Esophagus muscularis mucosa (tissue), 4 donors: ENCODE measurements around the gene CSRNP3. TPM values are rescaled to one million over a fixed set of nuclear protein-coding genes. Genes with fewer than 3 reads are reported as not detected.

ENCODE experiments used
- DNase-seq: peaks from one replicate; pipeline ENCODE4 v3.0.0-alpha.2; 2017; ENCODE audit errors: extremely low spot score
- H3K27ac ChIP-seq, 4 donors: fragments of 200-600 bp; sonication (generic); replicated peaks in 1 of 4; 1 replicate in 3 of 4; 2 replicates in 1 of 4; pipeline ENCODE4 v1.5.1; 2016 to 2019; ENCODE audit warnings: mild to moderate bottlenecking in 1 of 4
- H3K27me3 ChIP-seq, 4 donors: fragments of 200-600 bp; sonication (generic); one replicate each; pipeline versions ENCODE4 v1.5.1 to v1.6.0; 2016 to 2019
- H3K36me3 ChIP-seq, 4 donors: fragments of 200-600 bp; sonication (generic); one replicate each; pipeline ENCODE4 v1.5.1; 2016 to 2019
- H3K4me1 ChIP-seq, 4 donors: fragments of 200-600 bp; sonication (generic); one replicate each; pipeline ENCODE4 v1.5.1; 2016 to 2019
- H3K4me3 ChIP-seq, 4 donors: fragments of 200-600 bp; sonication (generic); 1 replicate in 2 of 4; 2 replicates in 2 of 4; pipeline ENCODE4 v1.5.1; 2016 to 2019; ENCODE audit warnings: mild to moderate bottlenecking in 4 of 4, moderate library complexity in 1 of 4
- H3K9me3 ChIP-seq, 4 donors: fragments of 200-600 bp; sonication (generic); 1 replicate in 3 of 4; 2 replicates in 1 of 4; pipeline ENCODE4 v1.5.1; 2016 to 2019
- EP300 ChIP-seq: sonication (generic); formaldehyde crosslinking; IDR thresholded peaks from one replicate; pipeline ENCODE4 v1.6.1; 2017; ENCODE audit warnings: antibody characterized with exemption
- POLR2A ChIP-seq: fragments of 450-650 bp; IDR thresholded peaks from one replicate; pipeline ENCODE4 v1.6.1; 2017; ENCODE audit warnings: antibody characterized with exemption, moderate library complexity, mild to moderate bottlenecking, low read depth
- POLR2AphosphoS5 ChIP-seq, 2 donors: sonication (generic); formaldehyde crosslinking; IDR thresholded peaks; one replicate each; pipeline ENCODE4 v1.6.1; 2017; ENCODE audit warnings: antibody characterized with exemption in 2 of 2
- WGBS: methylation state at CpG from one replicate; pipeline ENCODE4 v1.1.5; 2018; 5-methylcytosine and 5-hydroxymethylcytosine counted together
- intact Hi-C: fragments of 100-400 bp; cut with DNase I; formaldehyde crosslinking; loops from one replicate; pipeline ENCODE4 v1.15.1; 2023
- total RNA-seq, 4 donors: library from RNA; depleted of rRNA; stranded (reverse); fragments of >200 nt; gene quantifications; one replicate each; pipeline versions ENCODE4 v1.1.0 to v1.2.1, GENCODE V29; 2016
- TF ChIP-seq, protein P1 (sequence below), 3 experiments: fragments of 200-600 bp in 2 of 3; fragments of 450-650 bp in 1 of 3; sonication (generic) in 2 of 3; IDR thresholded peaks; one replicate each; pipeline ENCODE4 v1.5.1; 2017 to 2019; ENCODE audit warnings: antibody characterized with exemption in 3 of 3, mild to moderate bottlenecking in 2 of 3, moderate library complexity in 1 of 3

The CSRNP3 gene
- total RNA-seq, 4 donors from 2014 or later = 1.8 to 4.4 (median 2.4) TPM

DNA sequence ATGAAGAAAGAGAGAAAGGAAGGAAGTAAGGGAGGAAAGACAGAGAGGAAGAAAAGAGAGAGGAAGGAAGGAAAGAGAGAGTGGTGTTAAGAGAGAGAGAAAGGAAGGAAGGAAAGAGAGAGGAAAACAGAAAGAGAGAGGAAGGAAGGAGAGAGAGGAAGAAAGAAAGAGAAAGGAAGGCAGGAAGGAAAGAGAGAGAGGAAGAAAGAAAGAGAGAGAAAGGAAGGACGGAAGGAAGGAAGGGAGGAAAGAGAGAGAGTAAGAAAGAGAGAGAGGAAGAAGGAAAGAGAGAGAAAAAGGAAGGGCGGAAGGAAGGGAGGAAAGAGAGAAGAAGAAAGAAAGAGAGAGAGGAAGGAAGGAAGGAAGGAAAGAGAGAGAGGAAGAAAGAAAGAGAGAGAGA is 197.1 kb downstream of the CSRNP3 start:
- no peak for DNase-seq
- Histone ChIP-seq H3K4me3 (no peak overlapping the region), H3K27me3 (no peaks in the 10 kb centered on the region), H3K9me3 (no peaks in the 10 kb centered on the region), H3K27ac (no peak overlapping the region), H3K4me1 (no peaks in the 10 kb centered on the region), H3K36me3 (peaks cover 0 to 4% (median 0%) of the 10 kb centered on the region in 4 donors)
- intact Hi-C loops = no loop called here
- TF ChIP-seq POLR2AphosphoS5 (IDR thresholded peaks at IDR 0.05) = no peak
- TF ChIP-seq, protein P1, sequence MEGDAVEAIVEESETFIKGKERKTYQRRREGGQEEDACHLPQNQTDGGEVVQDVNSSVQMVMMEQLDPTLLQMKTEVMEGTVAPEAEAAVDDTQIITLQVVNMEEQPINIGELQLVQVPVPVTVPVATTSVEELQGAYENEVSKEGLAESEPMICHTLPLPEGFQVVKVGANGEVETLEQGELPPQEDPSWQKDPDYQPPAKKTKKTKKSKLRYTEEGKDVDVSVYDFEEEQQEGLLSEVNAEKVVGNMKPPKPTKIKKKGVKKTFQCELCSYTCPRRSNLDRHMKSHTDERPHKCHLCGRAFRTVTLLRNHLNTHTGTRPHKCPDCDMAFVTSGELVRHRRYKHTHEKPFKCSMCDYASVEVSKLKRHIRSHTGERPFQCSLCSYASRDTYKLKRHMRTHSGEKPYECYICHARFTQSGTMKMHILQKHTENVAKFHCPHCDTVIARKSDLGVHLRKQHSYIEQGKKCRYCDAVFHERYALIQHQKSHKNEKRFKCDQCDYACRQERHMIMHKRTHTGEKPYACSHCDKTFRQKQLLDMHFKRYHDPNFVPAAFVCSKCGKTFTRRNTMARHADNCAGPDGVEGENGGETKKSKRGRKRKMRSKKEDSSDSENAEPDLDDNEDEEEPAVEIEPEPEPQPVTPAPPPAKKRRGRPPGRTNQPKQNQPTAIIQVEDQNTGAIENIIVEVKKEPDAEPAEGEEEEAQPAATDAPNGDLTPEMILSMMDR (IDR thresholded peaks at IDR 0.05) = no peak
- no peak for TF ChIP-seq EP300
- no peak for TF ChIP-seq POLR2A
- WGBS = 97% methylated on average over 2 of the region's 2 CpGs

DNA sequence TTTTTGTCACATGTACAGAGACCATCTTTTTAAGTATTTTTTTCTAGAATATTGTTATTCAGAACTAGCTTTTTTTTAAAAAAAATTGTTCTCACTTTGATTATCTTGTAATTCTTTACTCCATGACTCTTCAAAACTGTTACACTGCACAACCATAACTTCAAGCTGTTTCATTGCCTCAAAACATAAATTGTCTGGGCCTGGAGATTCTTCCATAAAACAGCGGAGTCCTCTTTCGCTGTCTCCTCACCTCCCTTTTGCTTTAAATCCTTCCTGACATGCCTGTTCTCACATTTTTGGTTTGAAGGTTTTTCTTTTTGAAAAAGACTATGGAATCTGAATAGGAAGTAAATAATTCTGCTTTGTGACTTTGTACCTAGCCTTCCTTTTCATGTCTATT is 197.9 kb downstream of the CSRNP3 start:
- intact Hi-C loops = no loop called here
- no peak for DNase-seq
- Histone ChIP-seq H3K36me3 (peaks cover 0 to 4% (median 0%) of the 10 kb centered on the region in 4 donors), H3K4me1 (no peaks in the 10 kb centered on the region), H3K27ac (no peak overlapping the region), H3K27me3 (no peaks in the 10 kb centered on the region), H3K4me3 (no peak overlapping the region), H3K9me3 (no peaks in the 10 kb centered on the region)
- WGBS = 52% methylated on average over 2 of the region's 2 CpGs
- TF ChIP-seq POLR2A = no peak
- TF ChIP-seq, protein P1 (IDR thresholded peaks at IDR 0.05) = no peak
- no peak for TF ChIP-seq EP300
- TF ChIP-seq POLR2AphosphoS5 (IDR thresholded peaks at IDR 0.05) = no peak

DNA sequence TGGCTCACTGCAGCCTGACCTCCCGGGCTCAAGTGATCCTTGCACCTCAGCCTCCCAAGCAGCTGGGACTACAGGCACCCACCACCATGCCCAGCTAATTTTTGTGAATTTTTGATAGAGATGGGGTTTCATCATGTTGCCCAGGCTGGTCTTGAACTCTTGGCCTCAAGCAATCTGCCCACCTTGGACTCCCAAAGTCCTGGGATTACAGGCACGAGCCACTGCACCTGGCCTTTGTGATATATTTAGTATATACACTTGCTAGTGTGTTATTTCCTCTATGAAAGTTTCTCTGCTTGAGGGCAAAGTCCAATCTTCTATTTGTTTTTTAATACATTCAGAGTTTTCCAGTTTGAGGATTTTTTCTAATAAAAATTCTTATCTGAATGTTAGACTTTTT is 205.3 kb downstream of the CSRNP3 start:
- no peaks in the 10 kb centered on the region for H3K4me1 ChIP-seq
- intact Hi-C loops = no loop called here

DNA sequence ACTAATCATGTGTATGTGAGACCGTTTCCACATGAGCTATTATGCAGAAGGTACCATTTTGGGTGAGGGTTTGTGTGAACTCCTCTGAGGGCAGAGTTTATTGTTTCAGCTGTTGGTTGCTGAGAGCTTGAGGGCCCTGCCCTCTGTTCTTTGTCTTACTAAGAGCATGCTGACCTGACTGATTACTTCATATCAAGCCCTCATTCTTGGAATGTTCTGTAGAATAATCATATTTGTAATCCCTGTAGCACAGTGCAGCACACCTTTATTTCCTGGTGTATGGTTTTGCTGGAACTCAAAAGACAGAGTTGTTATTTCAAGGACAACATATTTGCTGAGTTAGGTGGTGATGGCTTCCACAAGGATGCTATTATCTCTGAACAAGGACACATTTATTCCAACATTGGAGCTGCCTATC is 206.1 kb downstream of the CSRNP3 start:
- Histone ChIP-seq H3K4me3 (no peak overlapping the region), H3K9me3 (no peaks in the 10 kb centered on the region), H3K36me3 (peaks cover 0 to 38% (median 0%) of the 10 kb centered on the region in 4 donors), H3K27ac (no peak overlapping the region), H3K4me1 (no peaks in the 10 kb centered on the region), H3K27me3 (no peaks in the 10 kb centered on the region)
- intact Hi-C loops = no loop called here
- WGBS = 63% methylated on average over 1 of the region's 1 CpG
- TF ChIP-seq, protein P1 (IDR thresholded peaks at IDR 0.05) = no peak
- no peak for TF ChIP-seq POLR2AphosphoS5 (IDR thresholded peaks at IDR 0.05)
- TF ChIP-seq EP300 = no peak
- TF ChIP-seq POLR2A = no peak
- no peak for DNase-seq

More for the DNA sequence above, 205.3 kb downstream of the CSRNP3 start:
- Histone ChIP-seq H3K27ac (no peak overlapping the region), H3K36me3 (peaks cover 0 to 38% (median 0%) of the 10 kb centered on the region in 4 donors), H3K27me3 (no peaks in the 10 kb centered on the region), H3K4me3 (no peak overlapping the region), H3K9me3 (no peaks in the 10 kb centered on the region)
- DNase-seq = no peak
- WGBS = 94% methylated on average over 2 of the region's 2 CpGs
- TF ChIP-seq POLR2A (no peak), POLR2AphosphoS5 (IDR thresholded peaks at IDR 0.05) (no peak), EP300 (no peak)
- TF ChIP-seq, protein P1 (IDR thresholded peaks at IDR 0.05) = no peak

DNA sequence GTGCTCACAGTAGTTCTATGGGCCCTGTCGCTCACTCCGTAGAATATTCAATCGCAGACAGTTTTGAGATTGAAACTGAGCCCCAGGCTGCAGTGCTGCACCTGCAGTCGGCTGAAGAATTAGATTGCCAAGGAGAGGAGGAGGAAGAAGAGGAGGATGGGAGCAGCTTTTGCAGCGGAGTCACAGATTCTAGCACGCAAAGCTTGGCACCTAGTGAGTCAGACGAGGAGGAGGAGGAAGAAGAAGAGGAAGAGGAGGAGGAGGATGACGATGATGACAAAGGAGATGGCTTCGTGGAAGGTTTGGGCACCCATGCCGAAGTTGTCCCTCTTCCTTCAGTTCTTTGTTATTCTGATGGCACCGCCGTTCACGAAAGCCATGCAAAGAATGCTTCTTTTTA is 209.4 kb downstream of the CSRNP3 start:
- Histone ChIP-seq H3K4me3 (no peak overlapping the region), H3K4me1 (peaks cover 0 to 14% (median 11%) of the 10 kb centered on the region in 4 donors), H3K9me3 (no peaks in the 10 kb centered on the region), H3K27me3 (no peaks in the 10 kb centered on the region), H3K36me3 (peaks cover 0 to 34% (median 0%) of the 10 kb centered on the region in 4 donors), H3K27ac (no peak overlapping the region)
- no peak for DNase-seq
- no peak for TF ChIP-seq EP300
- no peak for TF ChIP-seq POLR2AphosphoS5 (IDR thresholded peaks at IDR 0.05)
- TF ChIP-seq POLR2A = no peak
- TF ChIP-seq, protein P1 (IDR thresholded peaks at IDR 0.05) = no peak
- 88% methylated on average over 13 of the region's 13 CpGs for WGBS
- intact Hi-C loops = no loop called here
